ENCODE measurements around the gene MAPT.

DNA sequence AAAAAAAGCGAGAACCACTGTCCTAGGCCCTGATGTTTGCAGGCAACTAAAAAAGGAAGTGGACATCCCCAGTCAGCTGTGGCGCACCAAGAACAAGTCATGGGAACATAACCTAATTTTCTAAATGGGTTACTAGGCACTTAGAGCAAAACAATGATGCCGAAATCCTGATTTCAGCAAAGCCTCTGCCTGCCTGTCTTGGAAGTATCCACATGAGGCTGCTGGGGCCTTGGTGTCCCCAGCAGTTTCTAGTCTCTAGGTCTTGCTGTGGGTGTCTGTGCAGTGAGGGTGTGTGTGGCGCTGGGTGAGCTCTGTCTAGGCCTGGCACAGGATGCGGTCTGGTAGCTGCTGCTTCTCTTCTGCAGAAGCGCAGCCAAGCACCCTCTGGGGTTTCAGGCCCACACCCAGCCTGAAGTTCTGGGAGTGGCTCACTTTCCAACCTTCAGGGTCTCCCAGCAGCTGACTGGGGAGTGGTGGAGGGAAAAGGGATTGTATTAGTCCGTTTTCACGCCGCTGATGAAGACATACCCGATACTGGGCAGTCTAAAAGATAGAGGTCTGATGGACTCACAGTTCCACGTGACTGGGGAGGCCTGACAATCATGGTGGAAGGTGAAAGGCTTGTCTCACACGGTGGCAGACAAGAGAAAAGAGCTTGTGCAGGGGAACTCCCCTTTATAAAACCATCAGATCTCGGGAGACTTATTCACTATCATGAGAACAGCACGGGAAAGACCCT, 125.8 kb downstream of the MAPT start:
- no peak for TF ChIP-seq CTCF (IDR thresholded peaks at IDR 0.05; ENCODE audit: low read length)
- no peak for TF ChIP-seq EZH2phosphoT487 (IDR thresholded peaks at IDR 0.05; ENCODE audit: low read length)
